Epithelial cell of esophagus (primary cell): ENCODE results near the gene YEATS4.

ENCODE experiments used
- DNase-seq: peaks from one replicate; pipeline ENCODE4 v3.0.0; 2010; ENCODE audit warnings: low read depth
- H3K4me3 ChIP-seq: 2 replicates; pipeline ENCODE4 v1.5.1; 2011; ENCODE audit warnings: mild to moderate bottlenecking, low read length, control low read depth
- CTCF ChIP-seq: IDR thresholded peaks from 2 replicates; pipeline ENCODE4 v1.5.1; 2011; ENCODE audit warnings: low read depth, mild to moderate bottlenecking, low read length, control low read depth, inconsistent platforms; ENCODE audit not compliant: insufficient read depth; ENCODE audit errors: missing control alignments

YEATS4 gene

GRCh38 chr12:69389831-69390230 lies 30.3 kb downstream of the YEATS4 start:
- no peak overlapping the region for H3K4me3 ChIP-seq
- DNase-seq, result no peak
- no peak for TF ChIP-seq CTCF

GRCh38 chr12:69392179-69392928 lies 32.8 kb downstream of the YEATS4 start:
- DNase-seq, result peak; percentile 65
- no peak for TF ChIP-seq CTCF
- H3K4me3 ChIP-seq, result no peak overlapping the region

- peak; percentile 25 for DNase-seq
These were observed 36.5 kb downstream of the YEATS4 start for GRCh38 chr12:69396041-69396440.

GRCh38 chr12:69396963-69397362 lies 37.4 kb downstream of the YEATS4 start:
- no peak for TF ChIP-seq CTCF
- H3K4me3 ChIP-seq, result no peak overlapping the region
- DNase-seq, result no peak

More at GRCh38 chr12:69396041-69396440, 36.5 kb downstream of the YEATS4 start:
- TF ChIP-seq CTCF, result no peak
- no peak overlapping the region for H3K4me3 ChIP-seq

GRCh38 chr12:69397978-69398377 lies 38.4 kb downstream of the YEATS4 start:
- DNase-seq, result no peak
- no peak overlapping the region for H3K4me3 ChIP-seq
- TF ChIP-seq CTCF, result no peak

- DNase-seq, result no peak
- no peak overlapping the region for H3K4me3 ChIP-seq
- no peak for TF ChIP-seq CTCF
These were observed 42.4 kb downstream of the YEATS4 start for GRCh38 chr12:69401940-69402339.

GRCh38 chr12:69404851-69405565 lies 45.5 kb downstream of the YEATS4 start:
- TF ChIP-seq CTCF, result no peak
- no peak for DNase-seq
- no peak overlapping the region for H3K4me3 ChIP-seq
